ENCODE measurements around the gene SLC4A8. TPM values are rescaled to one million over a fixed set of nuclear protein-coding genes. Genes with fewer than 3 reads are reported as not detected.

SLC4A8 gene
- total RNA-seq, 4 donors from 2014 or later, result 0.05 TPM; not detected in 3

GRCh38 chr12:51519755-51520154, 95.1 kb downstream of the SLC4A8 start:
- no peak for TF ChIP-seq CTCF (IDR thresholded peaks at IDR 0.05 in 4 of 5, conservative IDR thresholded peaks at IDR 0.05 in 1 of 5)
- no peak for TF ChIP-seq POLR2A (IDR thresholded peaks at IDR 0.05)
- H3K9me3 ChIP-seq, result no peaks in the 10 kb centered on the region
- ATAC-seq (no peak), DNase-seq (no peak)
- in situ Hi-C loops (cut with MboI; ENCODE audit: low sequenced_read_pairs in 4 of 4), result no loop called here
- no peaks in the 10 kb centered on the region for H3K4me1 ChIP-seq
- intact Hi-C loops (cut with DNase I; ENCODE audit: low total_unique reads), result no loop called here
- H3K27me3 ChIP-seq, result no peaks in the 10 kb centered on the region
- H3K27ac ChIP-seq, result no peak overlapping the region
- no peak overlapping the region for H3K4me3 ChIP-seq
- no peaks in the 10 kb centered on the region for H3K36me3 ChIP-seq

- in situ Hi-C loops (cut with MboI; ENCODE audit: low sequenced_read_pairs in 4 of 4) (no loop called here), intact Hi-C loops (cut with DNase I; ENCODE audit: low total_unique reads) (no loop called here)
- H3K4me1 ChIP-seq, result no peaks in the 10 kb centered on the region
- H3K27ac ChIP-seq, result no peak overlapping the region
- no peaks in the 10 kb centered on the region for H3K36me3 ChIP-seq
- H3K4me3 ChIP-seq, result no peak overlapping the region
- TF ChIP-seq CTCF (IDR thresholded peaks at IDR 0.05 in 4 of 5, conservative IDR thresholded peaks at IDR 0.05 in 1 of 5), result no peak
- no peak for TF ChIP-seq POLR2A (IDR thresholded peaks at IDR 0.05)
- no peaks in the 10 kb centered on the region for H3K27me3 ChIP-seq
- no peak for DNase-seq
- H3K9me3 ChIP-seq, result no peaks in the 10 kb centered on the region
- no peak for ATAC-seq
Measured at GRCh38 chr12:51520576-51521325, 96.1 kb downstream of the SLC4A8 start.

- no peak for ATAC-seq
- no peaks in the 10 kb centered on the region for H3K4me1 ChIP-seq
- H3K9me3 ChIP-seq, result no peaks in the 10 kb centered on the region
- in situ Hi-C loops (cut with MboI; ENCODE audit: low sequenced_read_pairs in 4 of 4), result no loop called here
- H3K27ac ChIP-seq, result no peak overlapping the region
- DNase-seq, result no peak
- H3K4me3 ChIP-seq, result no peak overlapping the region
- H3K27me3 ChIP-seq, result no peaks in the 10 kb centered on the region
- H3K36me3 ChIP-seq, result no peaks in the 10 kb centered on the region
- TF ChIP-seq CTCF (IDR thresholded peaks at IDR 0.05 in 4 of 5, conservative IDR thresholded peaks at IDR 0.05 in 1 of 5), result no peak
- no peak for TF ChIP-seq POLR2A (IDR thresholded peaks at IDR 0.05)
- intact Hi-C loops (cut with DNase I; ENCODE audit: low total_unique reads), result no loop called here
Measured at GRCh38 chr12:51521554-51522276, 97.1 kb downstream of the SLC4A8 start.

GRCh38 chr12:51522696-51523095, 98.1 kb downstream of the SLC4A8 start:
- in situ Hi-C loops (cut with MboI; ENCODE audit: low sequenced_read_pairs in 4 of 4), result no loop called here

More at GRCh38 chr12:51522696-51523095, 98.1 kb downstream of the SLC4A8 start:
- intact Hi-C loops (cut with DNase I; ENCODE audit: low total_unique reads), result no loop called here
- no peak for ATAC-seq
- Histone ChIP-seq H3K27me3 (no peaks in the 10 kb centered on the region), H3K4me1 (no peaks in the 10 kb centered on the region), H3K36me3 (no peaks in the 10 kb centered on the region), H3K9me3 (no peaks in the 10 kb centered on the region), H3K27ac (no peak overlapping the region), H3K4me3 (no peak overlapping the region)
- DNase-seq, result no peak
- TF ChIP-seq CTCF (IDR thresholded peaks at IDR 0.05 in 4 of 5, conservative IDR thresholded peaks at IDR 0.05 in 1 of 5) (no peak), POLR2A (IDR thresholded peaks at IDR 0.05) (no peak)
